Upper lobe of left lung (tissue), 4 donors: ENCODE results near the gene NDRG4.

ENCODE experiments used
- EP300 ChIP-seq, 4 donors: sonication (generic); formaldehyde crosslinking; IDR thresholded peaks; one replicate each; pipeline ENCODE4 v1.5.1; 2017; ENCODE audit warnings: antibody characterized with exemption in 4 of 4, control low read depth in 2 of 4
- POLR2AphosphoS5 ChIP-seq, 2 donors: sonication (generic); formaldehyde crosslinking; IDR thresholded peaks; one replicate each; pipeline ENCODE4 v1.5.1; 2017; ENCODE audit warnings: antibody characterized with exemption in 2 of 2

GRCh38 chr16:58511933-58512815, 12.2 kb downstream of the NDRG4 start:
- TF ChIP-seq POLR2AphosphoS5 (IDR thresholded peaks at IDR 0.05) (no peak), EP300 (IDR thresholded peaks at IDR 0.05) (no peak)
